GM19193 (cell line): Measurements from ENCODE around the gene ULK4.

Experiments used
- POLR2A ChIP-seq: IDR thresholded peaks from 4 replicates; pipeline ENCODE4 v1.6.1; 2011; ENCODE audit not compliant: insufficient read depth, insufficient read length; ENCODE audit errors: extremely low read depth

The ULK4 gene

DNA sequence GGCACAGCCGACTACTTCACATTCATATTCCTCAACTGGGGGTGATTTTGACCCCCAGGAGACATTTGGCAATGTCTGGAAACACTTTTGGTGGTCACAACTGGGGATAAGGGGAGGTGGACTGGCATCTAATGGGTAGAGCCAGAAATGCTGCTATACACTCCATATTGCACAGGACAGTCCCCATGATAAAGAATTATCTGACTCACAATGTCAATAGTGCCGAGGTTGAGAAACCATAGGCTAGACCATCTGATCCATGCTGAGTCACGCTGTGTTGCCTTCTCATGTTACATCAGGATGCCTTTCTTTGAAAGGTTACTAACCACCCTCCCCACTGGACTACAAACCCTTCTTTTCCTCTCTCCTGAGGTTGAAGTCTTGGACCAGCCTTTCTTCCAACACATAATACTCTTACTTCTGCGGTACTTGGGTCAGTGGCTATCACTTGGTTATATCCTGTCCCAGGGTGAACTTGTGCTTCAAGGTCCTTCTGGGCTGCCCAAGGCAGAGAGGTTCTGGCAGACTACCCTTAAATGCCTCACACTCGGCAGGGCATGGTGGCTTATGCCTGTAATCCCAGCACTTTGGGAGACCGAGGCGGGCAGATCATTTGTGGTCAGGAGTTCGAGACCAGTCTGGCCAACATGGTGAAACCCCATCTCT is 693.8 kb downstream of the ULK4 start:
- TF ChIP-seq POLR2A = no peak

DNA sequence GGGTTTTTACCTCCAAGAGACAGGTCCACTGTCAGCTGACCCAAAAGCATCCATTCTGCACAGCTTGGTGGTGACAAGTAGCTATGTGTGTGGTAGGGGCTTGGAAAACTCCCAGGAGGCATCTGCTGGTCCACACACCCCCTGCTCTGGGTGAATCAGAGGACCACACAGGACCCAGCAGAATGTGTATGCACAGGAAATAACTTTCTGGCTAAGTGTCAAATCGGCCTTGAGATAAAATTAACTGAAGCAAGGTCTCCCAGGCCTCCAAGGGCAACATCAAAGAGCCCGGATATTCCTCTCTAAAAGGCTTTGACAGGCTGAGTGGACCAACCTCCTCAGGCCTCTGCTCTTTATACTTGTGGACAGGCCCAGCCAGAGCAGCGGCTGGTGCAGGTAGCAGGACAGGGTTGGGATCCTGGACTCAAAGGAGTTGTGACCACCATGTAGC is 696.1 kb downstream of the ULK4 start:
- no peak for TF ChIP-seq POLR2A

DNA sequence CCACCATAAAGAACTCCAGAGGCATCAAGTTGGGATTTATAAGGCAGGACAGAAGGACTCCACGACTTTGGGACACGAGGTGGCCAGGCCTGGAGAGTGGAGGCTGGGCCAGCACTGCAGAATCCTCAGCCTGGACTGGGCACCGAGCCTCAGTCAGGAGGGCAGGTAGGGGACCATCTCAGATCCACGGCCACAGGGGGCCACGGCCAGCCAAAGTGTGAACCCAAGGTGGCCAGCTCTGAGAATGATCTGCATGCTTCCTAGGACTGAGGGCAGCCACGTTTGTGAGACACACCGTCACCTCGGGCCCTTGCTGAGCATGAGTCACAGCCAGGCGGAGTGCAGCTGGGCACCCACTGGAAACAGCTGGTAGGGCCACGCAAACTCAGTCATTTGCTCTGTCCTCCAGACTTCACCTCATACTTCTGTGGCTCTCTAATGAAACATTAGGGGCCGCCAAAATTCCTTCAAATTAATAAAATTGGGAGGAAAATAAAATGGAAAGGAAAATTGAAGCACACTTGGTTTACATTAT is 696.8 kb downstream of the ULK4 start:
- no peak for TF ChIP-seq POLR2A

DNA sequence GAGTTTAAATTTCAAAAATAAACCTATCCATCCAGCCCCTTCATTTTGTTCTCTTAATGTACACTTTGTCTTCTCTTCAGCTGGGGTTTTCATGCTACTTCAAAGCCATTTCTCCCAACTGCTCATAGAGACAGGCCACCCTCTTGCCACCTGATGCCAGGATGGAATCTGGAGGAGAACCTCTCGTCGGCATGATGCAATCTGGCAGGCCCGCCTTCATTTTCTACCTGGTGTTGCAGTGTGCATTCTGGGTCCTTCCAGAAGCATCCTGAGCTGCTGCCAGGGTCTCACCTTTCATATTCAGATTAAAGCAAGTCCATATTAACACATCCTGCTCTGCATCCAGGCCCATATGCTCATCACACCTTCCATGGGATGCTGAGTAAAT is 701.8 kb downstream of the ULK4 start:
- no peak for TF ChIP-seq POLR2A

DNA sequence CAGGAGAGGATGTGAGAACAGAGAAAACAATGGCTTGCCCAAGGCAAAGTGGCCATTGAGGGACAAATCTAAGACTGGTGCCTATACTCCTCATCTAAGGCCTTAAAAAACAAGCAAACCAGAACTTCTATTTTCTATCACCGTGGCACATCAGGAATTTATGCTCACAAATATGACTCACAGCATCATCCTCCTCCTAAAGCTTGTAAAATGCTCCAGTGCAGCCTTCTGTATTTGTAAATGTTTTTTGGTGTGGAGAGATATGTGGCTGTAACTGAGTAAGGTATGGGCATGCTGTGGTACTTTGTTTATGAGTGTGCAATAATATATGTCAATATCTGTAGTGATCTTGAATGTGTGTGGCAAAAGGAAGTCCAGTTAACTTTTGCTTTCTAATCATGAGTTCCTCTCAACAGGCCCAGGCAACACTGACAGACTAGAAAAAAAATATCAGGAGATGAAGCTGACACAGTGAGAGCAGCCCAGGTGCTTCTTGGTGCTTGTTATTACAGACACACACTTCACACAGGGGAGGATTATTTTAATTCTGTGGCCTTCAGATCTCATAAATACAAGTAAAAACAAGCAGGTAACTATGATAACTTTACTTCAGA is 702.3 kb downstream of the ULK4 start:
- TF ChIP-seq POLR2A = no peak

DNA sequence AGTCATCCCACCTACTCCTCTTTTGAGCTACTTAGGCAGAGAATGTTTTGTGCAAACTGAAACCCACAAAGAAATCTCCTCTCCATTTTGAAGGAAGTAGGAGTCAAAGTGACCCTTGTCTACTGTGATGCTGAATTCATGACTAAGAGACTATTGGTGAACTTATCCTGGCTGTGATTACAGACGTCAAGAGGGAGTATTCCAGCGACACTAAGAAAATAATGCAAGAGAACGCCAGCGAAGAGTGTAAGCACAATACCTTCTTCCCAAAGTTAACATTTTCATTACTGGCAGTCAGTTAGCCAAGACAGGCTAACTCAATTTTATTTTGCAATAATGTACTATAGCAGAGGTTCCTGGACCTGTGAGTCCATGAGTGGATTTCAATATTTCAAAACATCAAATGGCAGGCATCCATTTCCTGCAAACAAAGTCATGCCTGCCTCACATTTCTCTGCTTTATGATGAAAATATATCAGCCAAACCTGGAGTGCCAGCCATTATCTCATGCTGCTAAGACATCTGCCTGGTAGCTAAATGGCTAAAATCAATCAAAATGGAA is 703.6 kb downstream of the ULK4 start:
- TF ChIP-seq POLR2A = no peak

DNA sequence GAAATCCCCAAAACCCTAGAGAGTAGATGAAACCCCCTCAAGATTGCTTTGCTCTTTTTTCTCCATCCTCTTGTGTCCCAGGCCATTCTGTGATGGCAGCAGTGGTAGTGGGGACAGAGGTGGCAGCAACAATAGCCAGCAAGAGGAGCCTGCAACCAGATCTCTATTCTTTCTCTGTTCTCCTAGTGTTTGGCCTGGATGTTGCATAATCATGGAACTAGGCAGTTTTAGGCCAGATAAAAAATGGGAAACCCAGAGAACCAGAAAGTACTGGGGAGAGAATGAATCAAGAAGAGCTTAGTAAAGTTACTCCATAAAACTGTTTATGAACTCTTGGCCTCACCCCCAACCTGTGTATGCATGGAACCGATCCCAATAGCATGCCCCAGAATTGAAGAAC is 710.3 kb downstream of the ULK4 start:
- TF ChIP-seq POLR2A = no peak

DNA sequence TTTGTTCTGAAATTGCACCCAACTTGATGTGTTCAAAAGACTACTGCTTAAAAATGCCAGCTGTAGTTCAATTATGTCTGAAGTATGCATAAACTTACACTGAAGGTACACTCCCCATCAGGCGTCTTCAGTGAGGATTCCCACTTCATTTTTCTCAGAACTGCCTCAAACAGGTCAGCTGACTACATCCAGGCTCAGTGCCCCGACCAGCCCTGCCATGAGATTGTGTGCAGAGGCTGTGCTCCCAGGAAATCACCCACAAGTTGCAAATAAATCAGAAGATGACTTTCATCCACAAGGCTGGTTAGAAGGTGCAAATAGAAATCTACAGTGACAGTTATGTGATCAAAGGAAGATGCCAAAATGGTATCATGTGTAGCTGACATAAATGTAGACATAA is 711.1 kb downstream of the ULK4 start:
- TF ChIP-seq POLR2A = no peak

DNA sequence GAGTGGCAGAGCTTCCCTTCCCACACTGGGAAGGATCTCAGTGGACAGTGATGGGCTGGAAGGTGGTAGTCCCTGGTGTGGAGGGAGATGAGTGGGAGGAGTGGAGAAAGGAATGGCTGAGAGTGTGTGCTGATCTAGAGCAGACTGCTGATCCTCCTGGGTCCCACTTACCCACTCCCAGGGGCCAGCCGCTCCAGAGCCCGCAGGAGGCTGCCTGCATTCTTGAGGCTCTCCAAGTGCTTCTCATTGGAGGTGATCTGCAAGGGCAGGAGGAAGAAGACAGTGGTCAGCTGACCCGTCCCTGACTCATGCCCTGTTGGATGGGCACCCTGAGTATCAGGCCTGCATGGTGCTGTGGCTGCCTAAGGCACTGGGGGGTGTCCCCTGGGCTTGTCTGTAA is 712.6 kb downstream of the ULK4 start:
- no peak for TF ChIP-seq POLR2A

DNA sequence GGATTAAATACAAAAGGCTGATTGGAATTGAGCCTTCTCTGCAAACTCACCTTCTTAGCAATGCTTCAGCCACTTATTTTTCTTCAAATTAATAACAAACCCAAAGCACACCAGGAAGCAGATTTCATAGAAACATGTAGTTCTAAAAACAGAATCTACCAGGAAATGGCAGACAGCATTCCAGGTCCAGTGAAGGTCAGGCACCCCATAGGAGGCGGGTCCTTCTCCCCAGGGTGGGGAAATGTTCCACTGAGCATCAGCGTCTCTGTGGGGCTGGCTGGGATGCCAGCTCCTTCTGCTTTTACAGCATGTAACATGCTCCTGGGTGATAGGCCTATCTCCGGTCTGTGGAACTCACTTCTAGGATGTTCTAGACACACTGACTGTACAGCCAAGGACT is 713.4 kb downstream of the ULK4 start:
- TF ChIP-seq POLR2A = no peak

DNA sequence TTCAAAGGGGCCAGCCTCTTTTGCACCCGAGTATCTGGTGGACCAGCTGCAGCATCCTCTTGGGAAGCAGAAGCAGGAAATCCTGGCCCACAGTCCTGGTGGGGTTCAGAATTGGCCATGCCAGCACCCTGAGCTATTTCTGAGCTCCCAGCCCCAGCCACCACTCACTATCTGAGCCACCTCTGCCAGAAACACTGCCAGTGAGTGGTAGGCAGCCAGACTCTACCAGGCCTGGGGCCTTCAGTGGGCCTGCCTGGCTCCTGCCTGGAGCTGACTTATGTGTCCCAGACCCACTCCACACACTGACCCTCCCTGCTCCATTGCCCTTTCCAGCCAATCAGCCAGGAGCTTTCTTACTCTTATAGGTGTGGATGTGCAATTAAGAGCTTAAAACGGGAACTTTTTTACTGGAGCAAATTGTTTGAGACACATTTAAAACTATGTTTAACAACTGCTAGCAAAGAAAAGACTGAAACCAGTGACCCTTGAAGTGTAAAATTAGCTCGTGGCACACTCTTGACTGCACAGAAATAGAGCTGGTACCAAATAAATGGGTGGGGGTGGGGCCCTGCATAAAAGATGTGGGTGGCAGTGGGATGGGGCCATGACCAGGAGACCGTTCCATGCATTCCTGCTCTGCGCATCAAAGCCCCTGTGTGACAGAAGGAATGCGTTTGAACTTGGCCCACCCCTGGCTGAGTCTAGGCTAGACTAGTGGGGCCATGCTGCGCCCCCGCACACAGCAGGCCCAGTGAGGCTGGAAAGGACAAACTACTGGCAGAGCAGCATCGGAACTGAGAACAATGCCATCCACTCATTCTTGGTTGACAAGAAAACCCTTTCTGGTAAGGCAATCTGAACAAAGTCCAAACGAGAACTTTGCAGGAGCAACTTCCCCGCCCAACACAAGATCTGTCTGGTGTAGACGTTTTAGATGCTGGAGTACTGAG is 714.6 kb downstream of the ULK4 start:
- no peak for TF ChIP-seq POLR2A

DNA sequence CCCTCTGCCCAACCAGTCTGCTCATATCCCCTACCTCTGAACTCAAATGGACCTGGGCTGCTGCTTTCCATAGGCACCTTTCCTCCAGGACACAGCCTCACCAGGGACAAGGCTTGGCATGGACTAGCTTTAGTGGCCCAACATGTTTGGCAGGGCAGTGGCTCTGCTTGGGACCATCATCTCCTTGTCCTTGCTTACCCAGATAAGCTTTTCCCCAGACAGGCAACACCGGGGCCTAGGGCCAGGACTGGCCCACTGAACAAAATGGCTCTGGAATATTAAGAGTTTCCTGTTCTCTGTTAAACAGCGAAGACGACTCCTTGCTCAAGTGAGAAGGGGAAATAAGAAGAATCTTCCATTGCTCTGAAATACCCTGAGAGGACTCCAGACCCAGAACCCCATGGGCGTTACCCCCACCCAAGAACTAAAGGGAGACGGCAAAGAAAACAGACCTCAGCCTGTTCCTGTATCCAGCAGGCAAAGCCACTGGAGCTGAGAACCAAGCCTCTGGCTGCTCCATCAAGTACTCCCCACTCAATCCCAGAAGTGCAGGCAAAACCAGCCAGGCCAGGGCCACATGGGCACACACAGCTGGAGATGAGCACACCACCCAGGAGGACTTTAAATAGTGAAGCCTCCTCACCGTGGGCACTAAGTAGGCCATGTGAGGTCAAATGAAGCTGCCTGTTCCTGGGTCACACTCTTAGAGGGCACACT is 717.1 kb downstream of the ULK4 start:
- no peak for TF ChIP-seq POLR2A

DNA sequence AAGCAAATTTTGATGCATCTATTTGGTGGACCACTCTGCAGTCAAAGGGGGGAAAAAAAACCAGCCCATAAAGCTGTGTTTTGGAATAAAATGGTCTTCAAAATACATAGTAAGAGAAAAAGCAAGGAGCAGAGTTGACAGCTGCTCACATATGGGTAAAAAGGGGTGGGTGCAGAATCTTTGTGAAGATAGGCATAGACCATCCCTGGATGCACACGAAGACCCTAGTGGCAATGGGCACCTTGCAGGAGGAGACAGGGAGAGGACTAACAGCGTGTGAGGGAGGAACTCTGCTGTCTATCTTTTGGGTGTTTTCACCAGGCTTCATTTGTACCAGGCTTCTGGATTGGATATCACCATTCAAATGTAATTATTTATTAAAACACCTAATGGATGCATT is 718.7 kb downstream of the ULK4 start:
- no peak for TF ChIP-seq POLR2A

DNA sequence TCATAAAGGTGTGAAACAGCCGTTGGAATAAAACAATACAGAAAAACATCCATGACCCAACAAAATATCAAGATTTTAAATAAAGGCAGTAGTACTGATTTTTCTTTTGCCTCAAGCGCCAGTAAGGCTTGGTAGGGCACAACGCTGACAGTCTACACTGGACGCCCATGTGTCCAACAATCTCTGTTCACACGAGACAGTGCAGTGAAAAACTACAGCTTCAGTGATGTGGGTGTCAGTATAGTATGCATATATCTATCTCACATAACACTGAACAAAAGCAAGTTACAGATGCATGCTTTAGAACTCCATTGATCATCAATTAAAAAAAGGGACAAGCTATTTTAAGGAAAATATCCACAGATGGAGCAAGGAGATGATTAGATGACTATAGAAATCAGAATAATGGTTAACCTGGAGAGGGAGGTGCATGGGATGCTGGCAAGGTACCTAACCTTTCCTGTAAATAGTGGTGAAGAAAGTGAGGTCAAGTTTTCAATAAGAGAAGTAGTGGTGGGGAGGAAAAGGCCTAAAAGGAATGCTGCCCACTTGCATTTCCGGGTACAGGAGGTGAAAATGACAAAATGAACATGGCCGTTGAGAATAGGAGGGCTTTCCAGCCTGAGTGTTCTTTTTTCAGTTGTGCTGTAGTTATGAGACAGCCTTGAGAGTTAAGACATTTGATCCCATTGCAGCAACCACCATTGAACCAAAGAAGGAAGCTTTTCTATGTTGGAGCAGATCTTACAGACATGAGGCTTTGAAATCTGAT is 719.9 kb downstream of the ULK4 start:
- no peak for TF ChIP-seq POLR2A
